Pericardium fibroblast (primary cell): Measurements from ENCODE around the gene MRPS26. TPM values are rescaled to one million over a fixed set of nuclear protein-coding genes. Genes with fewer than 3 reads are reported as not detected.

Experiments used
- total RNA-seq: library from RNA; depleted of rRNA; stranded (reverse); fragments of >200 nt; gene quantifications from 2 replicates; pipeline ENCODE4 v1.2.3, GENCODE V29; 2015

MRPS26 gene
- total RNA-seq = 43.1 and 59.0 TPM in 2 replicates

DNA sequence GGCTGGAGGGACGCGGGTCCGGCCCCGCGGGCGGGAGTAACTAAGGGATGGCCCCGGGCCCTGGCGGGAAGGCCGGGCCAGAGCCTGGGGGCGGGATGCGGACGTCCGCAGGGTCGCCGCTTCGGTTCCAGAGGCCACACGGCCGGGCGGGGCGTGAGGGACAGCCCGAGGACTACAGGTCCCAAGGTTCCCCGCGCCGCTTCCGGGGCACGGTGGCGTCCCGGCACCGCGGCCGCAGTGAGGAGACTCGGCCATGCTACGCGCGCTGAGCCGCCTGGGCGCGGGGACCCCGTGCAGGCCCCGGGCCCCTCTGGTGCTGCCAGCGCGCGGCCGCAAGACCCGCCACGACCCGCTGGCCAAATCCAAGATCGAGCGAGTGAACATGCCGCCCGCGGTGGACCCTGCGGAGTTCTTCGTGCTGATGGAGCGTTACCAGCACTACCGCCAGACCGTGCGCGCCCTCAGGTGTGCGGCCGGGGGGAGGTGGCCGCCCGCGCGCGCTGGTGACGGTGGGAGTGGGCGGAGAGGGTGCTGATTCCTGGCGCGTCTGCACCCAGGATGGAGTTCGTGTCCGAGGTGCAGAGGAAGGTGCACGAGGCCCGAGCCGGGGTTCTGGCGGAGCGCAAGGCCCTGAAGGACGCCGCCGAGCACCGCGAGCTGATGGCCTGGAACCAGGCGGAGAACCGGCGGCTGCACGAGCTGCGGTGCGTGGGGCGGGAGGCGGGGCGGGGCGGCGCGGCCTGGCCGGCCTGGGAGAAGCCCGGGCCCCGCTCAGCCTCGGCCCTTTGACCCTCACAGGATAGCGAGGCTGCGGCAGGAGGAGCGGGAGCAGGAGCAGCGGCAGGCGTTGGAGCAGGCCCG, at the start of gene MRPS26:
TSS of gene MRPS26 (plus strand) at position 237 of the 861 bp plus-strand sequence. CDS start at position 254, 17 bp downstream.

DNA sequence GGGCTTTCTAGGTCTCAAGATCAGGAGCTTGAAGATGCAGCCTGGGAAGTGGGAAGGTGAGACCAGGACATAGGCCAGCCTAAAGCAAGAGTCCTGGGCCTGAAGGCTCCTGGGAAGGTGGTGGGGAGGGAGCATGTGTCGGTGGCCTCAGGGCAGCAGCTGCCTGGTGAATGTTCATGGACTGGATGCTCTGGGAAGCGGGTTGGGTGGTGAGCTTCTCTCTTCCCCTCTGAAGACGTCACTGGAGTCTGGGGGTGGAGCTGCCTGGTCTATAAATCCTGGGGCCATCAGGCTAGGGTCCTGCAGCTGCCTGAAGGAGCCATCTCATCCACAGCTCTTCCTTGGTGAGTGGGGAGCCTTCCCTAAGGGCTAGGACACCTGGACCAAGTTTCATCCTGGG, 2.5 kb upstream of the MRPS26 start, which contains the start of gene GNRH2:
TSS of gene GNRH2 (plus strand) at position 301 of the 400 bp plus-strand sequence. CDS start 793 bp downstream, outside the sequence.

DNA sequence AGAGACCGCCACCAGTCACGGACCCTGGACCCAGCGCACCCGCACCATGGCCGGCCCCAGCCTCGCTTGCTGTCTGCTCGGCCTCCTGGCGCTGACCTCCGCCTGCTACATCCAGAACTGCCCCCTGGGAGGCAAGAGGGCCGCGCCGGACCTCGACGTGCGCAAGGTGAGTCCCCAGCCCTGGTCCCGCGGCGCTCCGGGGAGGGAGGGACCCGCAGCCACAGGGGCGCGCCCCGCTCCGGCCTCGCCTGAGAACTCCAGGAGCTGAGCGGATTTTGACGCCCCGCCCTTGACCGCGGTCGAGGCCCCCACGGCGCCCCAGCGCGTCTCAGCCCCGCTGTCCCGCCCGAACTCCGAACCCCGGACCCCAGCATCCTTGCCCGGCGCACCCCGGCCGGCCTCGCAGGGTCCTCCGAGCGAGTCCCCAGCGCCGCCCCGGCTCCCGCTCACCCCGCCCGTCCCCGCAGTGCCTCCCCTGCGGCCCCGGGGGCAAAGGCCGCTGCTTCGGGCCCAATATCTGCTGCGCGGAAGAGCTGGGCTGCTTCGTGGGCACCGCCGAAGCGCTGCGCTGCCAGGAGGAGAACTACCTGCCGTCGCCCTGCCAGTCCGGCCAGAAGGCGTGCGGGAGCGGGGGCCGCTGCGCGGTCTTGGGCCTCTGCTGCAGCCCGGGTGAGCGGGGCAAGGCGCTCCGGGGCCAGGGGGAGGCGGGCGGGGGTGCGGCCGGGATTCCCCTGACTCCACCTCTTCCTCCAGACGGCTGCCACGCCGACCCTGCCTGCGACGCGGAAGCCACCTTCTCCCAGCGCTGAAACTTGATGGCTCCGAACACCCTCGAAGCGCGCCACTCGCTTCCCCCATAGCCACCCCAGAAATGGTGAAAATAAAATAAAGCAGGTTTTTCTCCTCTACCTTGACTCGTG, 26.0 kb downstream of the MRPS26 start, which contains the start of gene OXT:
TSS of gene OXT (plus strand) at position 11 of the 920 bp plus-strand sequence. CDS start at position 47, 36 bp downstream.

GRCh38 chr20:3084283-3084985, 38.6 kb downstream of the MRPS26 start, which contains the start of gene AVP:
TSS of gene AVP (minus strand) at chr20:3084724. CDS start at chr20:3084674, 50 bp downstream.

Other genes with a start within 250 kb of the MRPS26 start
- gene CPXM1, start 245.4 kb upstream of the MRPS26 start, total RNA-seq = 13.2 and 49.5 TPM in 2 replicates
- gene C20orf141, start 231.1 kb upstream of the MRPS26 start, total RNA-seq = 0.47 TPM in 1 of 2 replicates, not detected in the other
- not detected in 2 replicates for gene TMEM239, start 229.7 kb upstream of the MRPS26 start, total RNA-seq
- 41.4 and 45.3 TPM in 2 replicates for gene PCED1A, start 205.4 kb upstream of the MRPS26 start, total RNA-seq
- gene VPS16, start 205.3 kb upstream of the MRPS26 start, total RNA-seq = 25.5 and 45.9 TPM in 2 replicates
- 32.8 and 37.6 TPM in 2 replicates for gene PTPRA, start 172.6 kb upstream of the MRPS26 start, total RNA-seq
- gene GNRH2, start 2.4 kb upstream of the MRPS26 start, total RNA-seq = not detected in 2 replicates
- gene OXT, start 25.6 kb downstream of the MRPS26 start, total RNA-seq = not detected in 2 replicates
- not detected in 2 replicates for gene AVP, start 38.7 kb downstream of the MRPS26 start, total RNA-seq
- gene FASTKD5, start 113.8 kb downstream of the MRPS26 start, total RNA-seq = 5.5 and 13.9 TPM in 2 replicates
- gene UBOX5, start 113.8 kb downstream of the MRPS26 start, total RNA-seq = 4.0 and 4.6 TPM in 2 replicates
- gene LZTS3, start 127.5 kb downstream of the MRPS26 start, total RNA-seq = 5.1 and 5.7 TPM in 2 replicates
- gene DDRGK1, start 158.6 kb downstream of the MRPS26 start, total RNA-seq = 44.4 and 54.8 TPM in 2 replicates
- gene ITPA, start 163.4 kb downstream of the MRPS26 start, total RNA-seq = 39.9 and 44.3 TPM in 2 replicates
- gene SLC4A11, start 193.1 kb downstream of the MRPS26 start, total RNA-seq = 1.4 TPM in 2 replicates